OCI-LY7 (cell line): Measurements from ENCODE around the gene NPC1. TPM values are rescaled to one million over a fixed set of nuclear protein-coding genes. Genes with fewer than 3 reads are reported as not detected.

Experiments used
- BruUV-seq: library from RNA; stranded (reverse); fragments of 400-500 nt; replicated peaks from 2 replicates; lab custom pipeline; 2021; lab: Mats Ljungman, UMichigan
- CTCF ChIA-PET: fragments of 300-600 bp; sonication (Branson Sonifier 250); formaldehyde crosslinking; loops from one replicate; lab custom pipeline; 2022; ENCODE audit warnings: antibody characterized with exemption; ENCODE audit not compliant: unreplicated experiment; lab: Charles Lee
- POLR2A ChIA-PET: fragments of 300-600 bp; sonication (Branson Sonifier 250); formaldehyde crosslinking; loops from one replicate; lab custom pipeline; 2022; ENCODE audit warnings: antibody characterized with exemption; lab: Charles Lee
- DNase-seq: peaks from one replicate; pipeline ENCODE4 v3.0.0-alpha.2; 2015; ENCODE audit warnings: low spot score
- H2AFZ ChIP-seq: fragments of 200-600 bp; sonication (generic), shearing (Covaris generic); 2 replicates; pipeline ENCODE4 v1.6.1; 2014; ENCODE audit warnings: mild to moderate bottlenecking, antibody characterized with exemption, low read length, moderate library complexity
- H3K27ac ChIP-seq: fragments of 200-600 bp; sonication (generic); 2 replicates; pipeline ENCODE4 v1.5.1; 2014; ENCODE audit warnings: mixed run types, low read depth, mild to moderate bottlenecking, moderate library complexity, low read length, inconsistent platforms; ENCODE audit not compliant: poor library complexity, severe bottlenecking
- H3K36me3 ChIP-seq: fragments of 200-600 bp; sonication (generic); 2 replicates; pipeline ENCODE4 v1.6.1; 2014; ENCODE audit warnings: mild to moderate bottlenecking, antibody characterized with exemption, low read length, moderate library complexity, mixed read lengths; ENCODE audit not compliant: insufficient read depth
- H3K4me1 ChIP-seq: fragments of 200-600 bp; sonication (generic); 2 replicates; pipeline ENCODE4 v1.5.1; 2014; ENCODE audit warnings: mild to moderate bottlenecking, low read length; ENCODE audit not compliant: insufficient read depth, poor library complexity, severe bottlenecking
- H3K4me2 ChIP-seq: fragments of 200-600 bp; sonication (generic); 2 replicates; pipeline ENCODE4 v1.6.1; 2014; ENCODE audit warnings: mild to moderate bottlenecking, low read length
- H3K4me3 ChIP-seq: fragments of 200-600 bp; sonication (generic); 2 replicates; pipeline ENCODE4 v1.5.1; 2014; ENCODE audit warnings: mild to moderate bottlenecking, low read depth, low read length; ENCODE audit not compliant: poor library complexity, severe bottlenecking
- H3K79me2 ChIP-seq: fragments of 200-600 bp; sonication (generic); 2 replicates; pipeline ENCODE4 v1.6.1; 2016; ENCODE audit warnings: low read depth, mild to moderate bottlenecking, low read length, moderate library complexity, mixed read lengths; ENCODE audit not compliant: insufficient read depth
- H3K9me2 ChIP-seq: fragments of 200-600 bp; sonication (generic); 2 replicates; pipeline ENCODE4 v1.6.1; 2016; ENCODE audit warnings: mild to moderate bottlenecking, low read length, mixed read lengths; ENCODE audit not compliant: insufficient read depth
- H3K9me3 ChIP-seq: fragments of 200-600 bp; sonication (generic); 2 replicates; pipeline ENCODE4 v1.6.1; 2014; ENCODE audit warnings: mild to moderate bottlenecking, mixed run types, low read length, mixed read lengths
- H4K20me1 ChIP-seq: fragments of 200-600 bp; sonication (generic); 2 replicates; pipeline ENCODE4 v1.6.1; 2014; ENCODE audit warnings: mild to moderate bottlenecking, antibody characterized with exemption, low read length, moderate library complexity, mixed read lengths; ENCODE audit not compliant: insufficient read depth
- EZH2phosphoT487 ChIP-seq: fragments of 200-600 bp; sonication (generic); IDR thresholded peaks from 2 replicates; pipeline ENCODE4 v1.6.1; 2018; ENCODE audit warnings: low read depth, borderline replicate concordance, mild to moderate bottlenecking, mixed run types, antibody characterized with exemption, low read length, moderate library complexity, mixed read lengths
- intact Hi-C: fragments of 100-400 bp; cut with micrococcal nuclease; formaldehyde crosslinking; loops from one replicate; pipeline ENCODE4 v1.10.0; 2022; ENCODE audit not compliant: unreplicated experiment
- total RNA-seq, 2 experiments: library from RNA; depleted of rRNA in 1 of 2; stranded (reverse); fragments of >200 nt in 1 of 2; shearing (Covaris generic) in 1 of 2; gene quantifications; 2 replicates each; pipeline ENCODE4 v1.2.3, GENCODE V29; 2014 to 2022
- TF ChIP-seq, protein P1 (sequence below): fragments of 200-600 bp; sonication (generic); conservative IDR thresholded peaks from 2 replicates; pipeline ENCODE4 v1.5.1; 2014; ENCODE audit warnings: mild to moderate bottlenecking, antibody characterized with exemption, low read length, moderate library complexity, mixed read lengths

NPC1 gene
- total RNA-seq, 2 experiments from 2014 or later, result 26.0 to 38.9 TPM

DNA sequence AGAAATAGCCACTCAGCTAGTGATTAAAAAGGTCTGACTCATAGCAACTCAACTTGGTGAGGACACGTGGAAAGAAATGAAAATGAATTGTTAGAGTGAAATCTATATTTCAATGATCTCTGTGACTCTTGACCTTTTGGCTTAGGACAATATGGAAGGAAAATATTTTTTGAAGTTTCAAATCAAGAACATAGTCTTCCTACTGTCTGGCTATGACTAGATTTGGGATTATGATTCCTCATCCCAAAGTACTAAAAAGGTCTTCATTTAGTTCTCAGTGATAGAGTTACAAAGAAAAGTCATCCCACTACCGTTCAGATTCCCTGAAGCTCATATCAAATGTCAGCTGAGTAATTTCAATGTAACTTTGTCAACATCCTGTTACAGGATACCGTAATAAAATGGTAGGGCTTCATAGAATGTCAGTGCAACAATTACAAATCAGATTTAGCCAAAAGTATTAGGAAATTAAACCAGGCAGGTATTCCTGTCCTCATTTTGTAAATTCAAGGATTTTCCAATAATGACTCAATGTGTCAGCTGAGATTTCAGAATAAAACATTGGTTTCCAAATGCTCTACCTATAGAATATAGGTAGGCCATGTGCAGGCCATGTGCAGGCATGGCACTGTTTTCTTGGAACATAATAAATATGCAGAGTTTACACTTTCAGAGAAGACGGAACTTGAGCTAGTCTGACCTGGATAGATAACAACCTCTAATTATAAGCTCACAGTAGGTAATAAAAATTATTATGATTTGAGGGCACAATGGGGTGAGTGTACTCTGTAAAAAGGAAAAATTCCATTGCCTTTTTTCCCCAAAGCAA is 40.4 kb upstream of the NPC1 start:
- CTCF ChIA-PET, result no interaction called here
- no peak for DNase-seq
- no peaks in the 10 kb centered on the region for H4K20me1 ChIP-seq
- H3K9me3 ChIP-seq, result no peaks in the 10 kb centered on the region
- H2AFZ ChIP-seq, result no peak overlapping the region
- no peak overlapping the region for H3K4me3 ChIP-seq
- no peaks in the 10 kb centered on the region for H3K79me2 ChIP-seq
- H3K9me2 ChIP-seq, result no peaks in the 10 kb centered on the region
- BruUV-seq, result no TSS peak
- no peak for TF ChIP-seq EZH2phosphoT487
- TF ChIP-seq, protein P1, sequence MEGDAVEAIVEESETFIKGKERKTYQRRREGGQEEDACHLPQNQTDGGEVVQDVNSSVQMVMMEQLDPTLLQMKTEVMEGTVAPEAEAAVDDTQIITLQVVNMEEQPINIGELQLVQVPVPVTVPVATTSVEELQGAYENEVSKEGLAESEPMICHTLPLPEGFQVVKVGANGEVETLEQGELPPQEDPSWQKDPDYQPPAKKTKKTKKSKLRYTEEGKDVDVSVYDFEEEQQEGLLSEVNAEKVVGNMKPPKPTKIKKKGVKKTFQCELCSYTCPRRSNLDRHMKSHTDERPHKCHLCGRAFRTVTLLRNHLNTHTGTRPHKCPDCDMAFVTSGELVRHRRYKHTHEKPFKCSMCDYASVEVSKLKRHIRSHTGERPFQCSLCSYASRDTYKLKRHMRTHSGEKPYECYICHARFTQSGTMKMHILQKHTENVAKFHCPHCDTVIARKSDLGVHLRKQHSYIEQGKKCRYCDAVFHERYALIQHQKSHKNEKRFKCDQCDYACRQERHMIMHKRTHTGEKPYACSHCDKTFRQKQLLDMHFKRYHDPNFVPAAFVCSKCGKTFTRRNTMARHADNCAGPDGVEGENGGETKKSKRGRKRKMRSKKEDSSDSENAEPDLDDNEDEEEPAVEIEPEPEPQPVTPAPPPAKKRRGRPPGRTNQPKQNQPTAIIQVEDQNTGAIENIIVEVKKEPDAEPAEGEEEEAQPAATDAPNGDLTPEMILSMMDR, result no peak
- no peak overlapping the region for H3K4me2 ChIP-seq
- intact Hi-C loops, result loop anchor here (10.0 kb wide), 1 partner anchor 378 kb away; no protein-coding TSS in a partner anchor
- no peak overlapping the region for H3K27ac ChIP-seq
- H3K4me1 ChIP-seq, result no peaks in the 10 kb centered on the region
- POLR2A ChIA-PET, result interaction anchor here (0.6 to 0.9 kb wide), 2 partner anchors 12 to 658 kb away, joined by 3 read pairs; no protein-coding TSS in a partner anchor
- H3K36me3 ChIP-seq, result no peaks in the 10 kb centered on the region

DNA sequence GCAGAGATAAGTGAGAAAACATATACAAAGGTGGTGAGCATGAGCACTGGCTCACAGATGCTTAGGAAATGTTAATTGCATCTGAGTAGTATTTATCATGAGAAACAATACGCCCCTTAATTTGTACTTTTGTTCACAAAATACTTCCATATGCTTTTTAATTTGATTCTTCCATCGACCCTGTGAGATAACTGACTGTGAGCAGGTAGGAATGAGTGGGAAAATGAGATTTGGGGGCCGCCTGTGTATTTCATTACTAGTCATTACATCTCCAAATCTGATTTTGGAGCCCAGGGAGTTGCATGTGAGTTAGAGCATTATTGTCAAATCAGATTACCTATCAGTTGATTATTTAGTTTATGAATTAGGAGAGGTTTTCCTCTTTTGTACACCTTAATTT is 36.7 kb upstream of the NPC1 start:
- Histone ChIP-seq H3K9me2 (no peaks in the 10 kb centered on the region), H3K27ac (no peak overlapping the region), H3K9me3 (no peaks in the 10 kb centered on the region), H4K20me1 (no peaks in the 10 kb centered on the region), H3K36me3 (no peaks in the 10 kb centered on the region), H2AFZ (no peak overlapping the region), H3K4me3 (no peak overlapping the region), H3K4me2 (no peak overlapping the region), H3K79me2 (no peaks in the 10 kb centered on the region), H3K4me1 (no peaks in the 10 kb centered on the region)
- no TSS peak for BruUV-seq
- TF ChIP-seq, protein P1, result no peak
- no peak for TF ChIP-seq EZH2phosphoT487
- DNase-seq, result no peak
- intact Hi-C loops, result loop anchor here (5.0 to 10.0 kb wide), 2 partner anchors 79 to 382 kb away; no protein-coding TSS in a partner anchor
- ChIA-PET CTCF (no interaction called here), POLR2A (no interaction called here)

DNA sequence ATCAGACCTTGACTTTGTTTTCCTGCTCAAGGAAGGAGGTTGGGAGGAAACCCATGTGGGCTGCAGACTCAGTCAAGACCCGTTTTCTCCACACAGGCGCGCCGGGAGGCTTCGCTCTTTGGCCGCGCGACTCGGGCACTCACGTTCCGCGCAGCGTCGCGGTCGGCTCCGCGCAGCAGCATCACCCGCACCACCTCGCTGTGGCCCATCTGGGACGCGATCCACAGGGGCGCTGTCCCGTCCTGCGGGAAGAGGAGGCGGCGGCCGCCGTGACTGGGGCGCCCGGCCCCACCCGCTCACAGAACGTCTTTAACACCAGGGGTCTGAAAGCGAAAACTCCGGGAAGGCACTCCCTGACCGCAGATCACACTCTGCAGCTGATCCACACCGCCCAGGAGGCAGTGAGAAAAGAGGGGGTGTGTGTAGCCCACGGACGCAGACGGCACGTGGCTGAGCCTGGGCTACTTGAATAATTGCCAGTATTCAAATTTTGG is 33.1 kb upstream of the NPC1 start:
- CTCF ChIA-PET, result no interaction called here
- DNase-seq, result no peak
- Histone ChIP-seq H3K9me3 (no peaks in the 10 kb centered on the region), H3K4me2 (no peak overlapping the region), H3K4me3 (no peak overlapping the region), H4K20me1 (no peaks in the 10 kb centered on the region), H2AFZ (no peak overlapping the region), H3K9me2 (no peaks in the 10 kb centered on the region), H3K27ac (no peak overlapping the region), H3K36me3 (no peaks in the 10 kb centered on the region), H3K79me2 (no peaks in the 10 kb centered on the region), H3K4me1 (no peaks in the 10 kb centered on the region)
- no TSS peak for BruUV-seq
- TF ChIP-seq, protein P1, result no peak
- TF ChIP-seq EZH2phosphoT487, result no peak
- POLR2A ChIA-PET, result interaction anchor here (0.7 kb wide), 1 partner anchor 70 kb away, joined by 3 read pairs; no protein-coding TSS in a partner anchor
- intact Hi-C loops, result no loop called here
